SK-N-SH treated with all-trans-retinoic acid at 6 μM for 48 hours (cell line): ENCODE measurements around the gene RAB35.

Experiments
- ATAC-seq: fragments of 200-7000 bp; cut with Tn5 transposase; 3 replicates; pipeline ENCODE4 v1.9.1; 2020; ENCODE audit warnings: mild to moderate bottlenecking, moderate library complexity
- ARNTL ChIP-seq: fragments of 450-650 bp; formaldehyde crosslinking; IDR thresholded peaks from 2 replicates; pipeline ENCODE4 v1.5.0; 2020; ENCODE audit warnings: low read depth, mild to moderate bottlenecking, moderate library complexity, borderline replicate concordance
- BACH2 ChIP-seq: fragments of 250-450 bp; sonication (Bioruptor Pico); IDR thresholded peaks from 2 replicates; pipeline ENCODE4 v1.9.0; 2021; ENCODE audit warnings: mild to moderate bottlenecking, borderline replicate concordance
- CSDC2 ChIP-seq: fragments of 250-450 bp; sonication (Bioruptor Pico); IDR thresholded peaks from 2 replicates; pipeline ENCODE4 v1.5.0; 2020; ENCODE audit warnings: mild to moderate bottlenecking, moderate library complexity
- ESRRG ChIP-seq: fragments of 250-450 bp; sonication (Bioruptor Pico); IDR thresholded peaks from 2 replicates; pipeline ENCODE4 v1.6.1; 2021; ENCODE audit warnings: mild to moderate bottlenecking
- ISL1 ChIP-seq: fragments of 250-450 bp; sonication (Bioruptor Pico); IDR thresholded peaks from 2 replicates; pipeline ENCODE4 v2.1.2; 2022; ENCODE audit warnings: mild to moderate bottlenecking, moderate library complexity
- OSR1 ChIP-seq: fragments of 250-450 bp; sonication (Bioruptor Pico); IDR thresholded peaks from 2 replicates; pipeline ENCODE4 v1.8.0; 2022; ENCODE audit warnings: moderate library complexity, mild to moderate bottlenecking, inconsistent platforms
- PPARA ChIP-seq: fragments of 250-450 bp; sonication (Bioruptor Pico); IDR thresholded peaks from 2 replicates; pipeline ENCODE4 v1.5.0; 2020; ENCODE audit warnings: mild to moderate bottlenecking, borderline replicate concordance
- SNAI2 ChIP-seq: fragments of 250-450 bp; sonication (Bioruptor Pico); IDR thresholded peaks from 2 replicates; pipeline ENCODE4 v1.5.0; 2020; ENCODE audit warnings: mild to moderate bottlenecking, moderate library complexity
- TCF4 ChIP-seq: fragments of 250-450 bp; sonication (Bioruptor Pico); IDR thresholded peaks from 2 replicates; pipeline ENCODE4 v1.8.0; 2021; ENCODE audit warnings: mild to moderate bottlenecking, moderate library complexity, borderline replicate concordance
- TOX ChIP-seq: fragments of 250-450 bp; sonication (Bioruptor Pico); IDR thresholded peaks from 2 replicates; pipeline ENCODE4 v1.8.0; 2021; ENCODE audit warnings: mild to moderate bottlenecking, moderate library complexity, borderline replicate concordance
- ZC3H10 ChIP-seq: fragments of 250-450 bp; sonication (Bioruptor Pico); IDR thresholded peaks from 2 replicates; pipeline ENCODE4 v1.5.1; 2021; ENCODE audit warnings: mild to moderate bottlenecking, moderate library complexity
- ZFP3 ChIP-seq: fragments of 250-450 bp; sonication (Bioruptor Pico); IDR thresholded peaks from 2 replicates; pipeline ENCODE4 v1.5.0; 2020; ENCODE audit warnings: mild to moderate bottlenecking, moderate library complexity
- ZNF565 ChIP-seq: fragments of 450-650 bp; formaldehyde crosslinking; conservative IDR thresholded peaks from 2 replicates; pipeline ENCODE4 v1.5.0; 2020; ENCODE audit warnings: low read depth, mild to moderate bottlenecking, moderate library complexity
- ZNF70 ChIP-seq: fragments of 450-650 bp; formaldehyde crosslinking; IDR thresholded peaks from 2 replicates; pipeline ENCODE4 v1.5.0; 2020; ENCODE audit warnings: mild to moderate bottlenecking, moderate library complexity
- ZNF8 ChIP-seq: fragments of 450-650 bp; formaldehyde crosslinking; IDR thresholded peaks from 2 replicates; pipeline ENCODE4 v1.5.0; 2020; ENCODE audit warnings: mild to moderate bottlenecking, moderate library complexity
- TF ChIP-seq, protein P1 (sequence below): fragments of 250-450 bp; sonication (Bioruptor Pico); IDR thresholded peaks from 2 replicates; pipeline ENCODE4 v1.8.0; 2020; ENCODE audit warnings: mild to moderate bottlenecking, moderate library complexity, borderline replicate concordance
- TF ChIP-seq, protein P2 (sequence below): fragments of 250-450 bp; sonication (Bioruptor Pico); IDR thresholded peaks from 2 replicates; pipeline ENCODE4 v1.5.1; 2020; ENCODE audit warnings: low read depth, mild to moderate bottlenecking, moderate library complexity
- TF ChIP-seq, protein P3 (sequence below): fragments of 250-450 bp; sonication (Bioruptor Pico); IDR thresholded peaks from 2 replicates; pipeline ENCODE4 v1.5.1; 2021; ENCODE audit warnings: mild to moderate bottlenecking, moderate library complexity
- TF ChIP-seq, protein P4 (sequence below): fragments of 250-450 bp; sonication (Bioruptor Pico); IDR thresholded peaks from 2 replicates; pipeline ENCODE4 v1.8.0; 2021; ENCODE audit warnings: low read depth, mild to moderate bottlenecking, moderate library complexity, borderline replicate concordance

The RAB35 gene

DNA sequence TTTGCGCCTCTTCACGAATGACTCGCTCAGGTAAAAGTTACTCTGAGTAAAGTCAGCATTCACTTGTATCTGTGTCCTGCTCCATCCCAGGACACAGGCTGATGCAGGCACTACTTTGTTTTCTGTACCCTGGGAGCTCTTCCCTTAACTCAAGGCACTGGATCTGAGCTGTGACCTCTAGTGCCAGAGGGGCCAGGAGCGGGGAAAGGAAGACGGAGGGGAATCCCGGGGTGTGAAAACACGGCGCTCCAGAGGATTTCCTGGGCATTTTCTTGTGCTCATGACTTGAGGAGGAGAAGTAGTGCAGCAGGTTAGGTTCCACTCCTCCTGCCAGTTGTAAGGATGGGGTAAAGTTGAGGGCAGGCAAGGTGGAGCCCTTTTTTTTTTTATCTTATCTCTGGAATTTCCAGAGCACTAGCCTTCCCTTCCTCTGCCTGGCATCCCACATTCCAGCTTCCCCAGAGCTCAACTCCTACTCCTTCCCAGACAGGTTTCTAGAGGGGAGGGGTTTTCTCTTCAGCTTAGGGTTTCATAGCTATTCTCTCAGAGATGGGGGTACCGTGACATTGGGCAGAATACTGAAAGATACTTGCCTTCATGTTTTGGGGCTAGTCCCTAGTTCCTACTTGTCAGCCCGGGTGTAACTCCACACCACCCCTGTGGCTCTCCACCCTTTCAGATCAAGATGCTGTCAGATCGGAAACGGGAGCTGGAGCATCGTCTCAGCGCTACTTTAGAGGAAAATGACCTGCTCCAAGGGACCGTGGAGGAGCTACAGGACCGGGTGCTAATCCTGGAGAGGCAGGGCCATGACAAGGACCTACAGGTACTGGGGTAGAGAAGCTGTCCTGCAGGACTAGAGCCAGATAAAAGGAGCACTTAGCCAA is 52.3 kb downstream of the RAB35 start:
- ATAC-seq, result no peak

DNA sequence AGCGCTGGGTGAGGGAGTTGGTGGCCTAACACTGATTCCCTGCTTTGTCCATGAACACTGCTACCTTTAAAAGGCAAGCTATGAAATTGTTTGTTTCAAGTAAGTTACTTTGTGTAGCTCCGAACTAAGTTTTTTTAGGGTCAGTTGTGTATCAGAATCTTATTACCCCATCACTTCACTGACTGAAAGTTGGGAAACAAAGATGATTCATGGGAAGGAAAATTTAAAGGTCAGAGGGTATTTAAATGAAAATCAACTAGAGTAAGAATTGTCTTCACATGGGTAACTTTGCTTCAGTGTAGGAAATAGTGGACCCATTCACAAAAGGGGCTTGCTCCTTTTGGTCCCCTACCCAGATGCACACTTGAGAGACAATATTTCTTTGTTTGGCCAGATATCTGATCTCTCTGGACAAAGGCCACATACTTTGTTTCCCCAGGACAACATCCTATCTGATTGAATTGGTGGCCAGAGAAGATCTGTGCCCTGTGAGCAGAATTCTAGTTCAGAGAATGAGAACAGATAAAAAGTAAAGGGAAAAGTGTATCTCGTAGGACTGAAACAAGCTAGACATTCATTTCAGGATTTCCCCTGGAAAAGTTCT is 53.5 kb downstream of the RAB35 start:
- TF ChIP-seq PPARA (CRISPR knock-in tag) (no peak), ZFP3 (no peak), ISL1 (no peak), ZNF70 (CRISPR knock-in tag) (no peak)
- TF ChIP-seq, protein P1, sequence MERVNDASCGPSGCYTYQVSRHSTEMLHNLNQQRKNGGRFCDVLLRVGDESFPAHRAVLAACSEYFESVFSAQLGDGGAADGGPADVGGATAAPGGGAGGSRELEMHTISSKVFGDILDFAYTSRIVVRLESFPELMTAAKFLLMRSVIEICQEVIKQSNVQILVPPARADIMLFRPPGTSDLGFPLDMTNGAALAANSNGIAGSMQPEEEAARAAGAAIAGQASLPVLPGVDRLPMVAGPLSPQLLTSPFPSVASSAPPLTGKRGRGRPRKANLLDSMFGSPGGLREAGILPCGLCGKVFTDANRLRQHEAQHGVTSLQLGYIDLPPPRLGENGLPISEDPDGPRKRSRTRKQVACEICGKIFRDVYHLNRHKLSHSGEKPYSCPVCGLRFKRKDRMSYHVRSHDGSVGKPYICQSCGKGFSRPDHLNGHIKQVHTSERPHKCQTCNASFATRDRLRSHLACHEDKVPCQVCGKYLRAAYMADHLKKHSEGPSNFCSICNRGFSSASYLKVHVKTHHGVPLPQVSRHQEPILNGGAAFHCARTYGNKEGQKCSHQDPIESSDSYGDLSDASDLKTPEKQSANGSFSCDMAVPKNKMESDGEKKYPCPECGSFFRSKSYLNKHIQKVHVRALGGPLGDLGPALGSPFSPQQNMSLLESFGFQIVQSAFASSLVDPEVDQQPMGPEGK, result no peak
- no peak for ATAC-seq

More for the DNA sequence above, 52.3 kb downstream of the RAB35 start:
- TF ChIP-seq ZNF8 (CRISPR knock-in tag), result no peak
- TF ChIP-seq TCF4, result no peak
- no peak for TF ChIP-seq ARNTL (CRISPR knock-in tag)
- no peak for TF ChIP-seq ZNF565
- TF ChIP-seq, protein P2, sequence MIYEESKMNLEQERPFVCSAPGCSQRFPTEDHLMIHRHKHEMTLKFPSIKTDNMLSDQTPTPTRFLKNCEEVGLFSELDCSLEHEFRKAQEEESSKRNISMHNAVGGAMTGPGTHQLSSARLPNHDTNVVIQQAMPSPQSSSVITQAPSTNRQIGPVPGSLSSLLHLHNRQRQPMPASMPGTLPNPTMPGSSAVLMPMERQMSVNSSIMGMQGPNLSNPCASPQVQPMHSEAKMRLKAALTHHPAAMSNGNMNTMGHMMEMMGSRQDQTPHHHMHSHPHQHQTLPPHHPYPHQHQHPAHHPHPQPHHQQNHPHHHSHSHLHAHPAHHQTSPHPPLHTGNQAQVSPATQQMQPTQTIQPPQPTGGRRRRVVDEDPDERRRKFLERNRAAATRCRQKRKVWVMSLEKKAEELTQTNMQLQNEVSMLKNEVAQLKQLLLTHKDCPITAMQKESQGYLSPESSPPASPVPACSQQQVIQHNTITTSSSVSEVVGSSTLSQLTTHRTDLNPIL, result no peak
- no peak for TF ChIP-seq ESRRG (CRISPR knock-in tag)
- TF ChIP-seq BACH2 (CRISPR knock-in tag), result no peak
- no peak for TF ChIP-seq ZNF70 (CRISPR knock-in tag)
- no peak for TF ChIP-seq ISL1
- TF ChIP-seq SNAI2 (CRISPR knock-in tag), result no peak
- TF ChIP-seq ZC3H10 (CRISPR knock-in tag), result no peak
- no peak for TF ChIP-seq ZFP3
- no peak for TF ChIP-seq TOX (CRISPR knock-in tag)
- no peak for TF ChIP-seq CSDC2 (CRISPR knock-in tag)
- TF ChIP-seq, protein P1, result no peak
- no peak for TF ChIP-seq PPARA (CRISPR knock-in tag)

DNA sequence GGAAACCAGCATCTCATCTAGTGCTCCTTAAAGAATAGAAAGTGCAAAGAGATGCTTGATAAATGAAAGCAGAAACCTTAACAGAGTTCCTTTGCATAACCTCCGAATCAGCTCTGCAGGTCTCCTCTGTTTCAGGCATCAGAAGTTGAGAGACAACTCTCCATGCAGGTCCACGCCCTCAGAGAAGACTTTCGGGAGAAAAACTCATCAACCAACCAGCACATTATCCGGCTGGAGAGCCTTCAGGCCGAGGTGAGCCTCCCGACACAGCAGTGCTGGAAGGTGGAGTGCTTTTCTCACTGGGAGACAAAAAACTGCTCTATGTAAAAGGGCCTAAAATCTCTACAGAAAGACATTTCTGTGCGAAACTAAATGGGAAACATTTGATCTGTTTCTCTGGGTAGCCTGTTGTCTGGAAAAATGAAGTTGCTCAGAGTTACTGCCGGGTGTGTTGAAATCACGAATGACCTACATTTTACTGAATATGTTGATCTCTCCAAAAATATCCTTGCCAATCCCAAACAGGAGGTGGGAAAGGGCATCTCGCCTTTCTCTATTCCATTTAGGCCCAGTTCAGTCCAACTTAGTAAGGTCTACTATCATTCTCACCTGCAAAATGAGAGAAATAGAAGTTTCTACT is 54.9 kb downstream of the RAB35 start:
- no peak for TF ChIP-seq ZNF565
- TF ChIP-seq ZNF70 (CRISPR knock-in tag), result no peak
- TF ChIP-seq ZNF8 (CRISPR knock-in tag), result no peak
- no peak for TF ChIP-seq ARNTL (CRISPR knock-in tag)
- no peak for TF ChIP-seq TOX (CRISPR knock-in tag)
- no peak for TF ChIP-seq BACH2 (CRISPR knock-in tag)
- TF ChIP-seq PPARA (CRISPR knock-in tag), result no peak
- TF ChIP-seq ESRRG (CRISPR knock-in tag), result no peak
- TF ChIP-seq, protein P2, result no peak
- TF ChIP-seq, protein P3, sequence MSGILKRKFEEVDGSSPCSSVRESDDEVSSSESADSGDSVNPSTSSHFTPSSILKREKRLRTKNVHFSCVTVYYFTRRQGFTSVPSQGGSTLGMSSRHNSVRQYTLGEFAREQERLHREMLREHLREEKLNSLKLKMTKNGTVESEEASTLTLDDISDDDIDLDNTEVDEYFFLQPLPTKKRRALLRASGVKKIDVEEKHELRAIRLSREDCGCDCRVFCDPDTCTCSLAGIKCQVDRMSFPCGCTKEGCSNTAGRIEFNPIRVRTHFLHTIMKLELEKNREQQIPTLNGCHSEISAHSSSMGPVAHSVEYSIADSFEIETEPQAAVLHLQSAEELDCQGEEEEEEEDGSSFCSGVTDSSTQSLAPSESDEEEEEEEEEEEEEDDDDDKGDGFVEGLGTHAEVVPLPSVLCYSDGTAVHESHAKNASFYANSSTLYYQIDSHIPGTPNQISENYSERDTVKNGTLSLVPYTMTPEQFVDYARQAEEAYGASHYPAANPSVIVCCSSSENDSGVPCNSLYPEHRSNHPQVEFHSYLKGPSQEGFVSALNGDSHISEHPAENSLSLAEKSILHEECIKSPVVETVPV, result no peak
- TF ChIP-seq SNAI2 (CRISPR knock-in tag), result no peak
- no peak for ATAC-seq

DNA sequence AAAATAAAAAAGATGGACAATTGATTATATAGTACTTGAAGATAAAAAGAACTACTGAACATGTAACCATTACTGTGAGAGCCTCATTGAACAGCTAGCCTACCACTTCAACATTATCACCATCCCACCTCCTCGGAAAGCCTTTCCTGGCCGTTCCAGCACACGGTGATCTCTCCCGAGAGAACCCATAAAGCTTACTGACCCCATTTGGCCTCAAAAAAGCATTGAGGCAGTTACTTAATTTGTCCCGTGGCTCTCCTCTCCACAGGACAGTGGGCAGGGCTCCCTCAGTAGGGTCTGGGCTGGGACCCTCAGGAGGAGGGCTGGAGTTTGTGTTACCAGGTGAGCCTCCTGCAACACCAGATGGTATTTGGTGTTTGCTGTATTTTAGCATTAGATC is 55.8 kb downstream of the RAB35 start:
- no peak for ATAC-seq
- no peak for TF ChIP-seq OSR1 (CRISPR knock-in tag)
- TF ChIP-seq ZNF565, result no peak
- TF ChIP-seq ISL1, result no peak
- TF ChIP-seq, protein P4, sequence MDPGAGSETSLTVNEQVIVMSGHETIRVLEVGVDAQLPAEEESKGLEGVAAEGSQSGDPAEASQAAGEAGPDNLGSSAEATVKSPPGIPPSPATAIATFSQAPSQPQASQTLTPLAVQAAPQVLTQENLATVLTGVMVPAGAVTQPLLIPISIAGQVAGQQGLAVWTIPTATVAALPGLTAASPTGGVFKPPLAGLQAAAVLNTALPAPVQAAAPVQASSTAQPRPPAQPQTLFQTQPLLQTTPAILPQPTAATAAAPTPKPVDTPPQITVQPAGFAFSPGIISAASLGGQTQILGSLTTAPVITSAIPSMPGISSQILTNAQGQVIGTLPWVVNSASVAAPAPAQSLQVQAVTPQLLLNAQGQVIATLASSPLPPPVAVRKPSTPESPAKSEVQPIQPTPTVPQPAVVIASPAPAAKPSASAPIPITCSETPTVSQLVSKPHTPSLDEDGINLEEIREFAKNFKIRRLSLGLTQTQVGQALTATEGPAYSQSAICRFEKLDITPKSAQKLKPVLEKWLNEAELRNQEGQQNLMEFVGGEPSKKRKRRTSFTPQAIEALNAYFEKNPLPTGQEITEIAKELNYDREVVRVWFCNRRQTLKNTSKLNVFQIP (CRISPR knock-in tag), result no peak
- TF ChIP-seq BACH2 (CRISPR knock-in tag), result no peak
- TF ChIP-seq, protein P3, result no peak
- TF ChIP-seq CSDC2 (CRISPR knock-in tag), result no peak
- TF ChIP-seq, protein P1, result no peak
